T-helper 2 cell (primary cell): ENCODE data around the gene MYO15B.

Source experiments
- DNase-seq, 5 experiments: peaks; one replicate each; pipeline versions ENCODE4 v3.0.0 to v3.0.0-alpha.2; 2012 to 2022

Gene MYO15B

DNA sequence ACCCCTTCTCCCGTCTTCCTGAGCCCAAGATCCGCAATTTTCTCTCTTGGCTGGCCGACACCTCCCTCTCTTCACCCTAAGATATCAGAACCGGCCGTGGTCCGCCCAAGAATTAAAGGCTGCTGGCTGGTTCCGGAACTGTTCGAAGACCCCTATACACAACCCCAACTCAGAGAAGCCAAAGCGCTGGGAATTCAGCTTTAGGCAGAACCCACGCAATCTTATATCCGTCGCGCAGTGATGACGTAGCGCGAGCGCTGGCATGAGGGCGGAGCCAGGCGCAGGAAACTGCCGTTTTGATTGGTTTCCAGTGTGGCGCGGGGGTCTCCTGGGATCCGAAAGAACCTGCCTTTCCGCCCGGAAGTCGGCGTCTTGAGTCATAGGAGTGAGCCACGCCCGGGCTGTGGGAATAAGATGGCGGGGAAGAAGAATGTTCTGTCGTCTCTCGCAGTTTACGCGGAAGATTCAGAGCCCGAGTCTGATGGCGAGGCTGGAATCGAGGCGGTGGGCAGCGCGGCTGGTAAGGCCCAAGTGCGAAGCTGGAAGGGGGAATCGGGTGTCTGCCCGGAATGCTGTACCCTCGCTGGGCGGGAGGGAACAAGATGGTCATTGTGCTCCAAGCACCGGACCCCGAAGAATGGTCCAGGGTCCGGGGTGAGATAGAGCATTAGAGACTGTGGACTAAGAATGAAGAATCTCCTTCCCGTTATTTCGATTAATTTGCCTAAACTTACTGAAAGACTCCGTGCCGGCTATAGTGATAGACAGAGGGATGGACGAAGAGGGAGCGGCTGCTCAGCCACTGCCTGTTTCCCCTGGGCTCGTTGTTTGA is 79.6 kb downstream of the MYO15B start, which contains the start of the genes RECQL5 and SAP30BP:
RECQL5 (minus strand) TSS at position 196 of the 832 bp plus-strand sequence. CDS start 597 bp downstream, outside the sequence.
SAP30BP (plus strand) TSS at position 380 of the 832 bp plus-strand sequence; CDS start at position 415, 35 bp downstream.
- peak; percentile 93 to 98 (median 97) for DNase-seq

DNA sequence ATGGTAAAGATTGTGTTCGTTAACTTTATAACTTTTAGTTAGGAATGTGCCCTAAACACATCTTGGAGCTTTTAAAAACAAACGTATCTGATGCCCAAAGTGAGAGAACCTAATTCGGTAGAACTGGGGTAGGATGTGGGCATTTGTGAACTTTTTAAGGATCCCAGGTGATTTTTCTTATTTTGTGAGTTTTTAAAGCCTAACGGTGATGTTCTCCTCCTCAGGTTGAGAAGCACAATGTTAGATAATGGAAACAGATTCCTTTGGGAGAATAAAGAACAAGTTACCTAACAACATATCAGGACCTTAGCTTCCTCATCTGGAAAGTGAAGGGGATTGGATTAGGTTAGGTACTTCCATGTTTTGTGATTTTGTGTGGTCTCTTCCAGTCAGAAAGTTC is 80.2 kb downstream of the MYO15B start:
- DNase-seq = no peak

DNA sequence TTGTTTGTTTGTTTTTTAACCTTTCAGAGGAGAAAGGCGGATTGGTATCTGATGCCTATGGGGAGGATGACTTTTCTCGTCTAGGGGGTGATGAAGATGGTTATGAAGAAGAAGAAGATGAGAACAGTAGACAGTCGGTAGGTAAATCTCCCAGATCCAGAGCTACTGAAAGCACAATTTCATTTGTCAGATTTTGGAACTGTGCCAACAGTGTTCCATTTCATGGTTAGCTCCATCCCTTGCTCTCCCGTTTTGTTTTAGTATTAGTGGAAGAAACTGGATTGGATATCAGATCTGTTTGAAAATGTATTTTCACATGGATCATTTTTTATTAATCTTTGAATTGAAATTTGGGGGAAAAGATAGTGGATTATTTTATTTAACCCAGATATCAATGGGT is 80.9 kb downstream of the MYO15B start:
- DNase-seq = no peak

DNA sequence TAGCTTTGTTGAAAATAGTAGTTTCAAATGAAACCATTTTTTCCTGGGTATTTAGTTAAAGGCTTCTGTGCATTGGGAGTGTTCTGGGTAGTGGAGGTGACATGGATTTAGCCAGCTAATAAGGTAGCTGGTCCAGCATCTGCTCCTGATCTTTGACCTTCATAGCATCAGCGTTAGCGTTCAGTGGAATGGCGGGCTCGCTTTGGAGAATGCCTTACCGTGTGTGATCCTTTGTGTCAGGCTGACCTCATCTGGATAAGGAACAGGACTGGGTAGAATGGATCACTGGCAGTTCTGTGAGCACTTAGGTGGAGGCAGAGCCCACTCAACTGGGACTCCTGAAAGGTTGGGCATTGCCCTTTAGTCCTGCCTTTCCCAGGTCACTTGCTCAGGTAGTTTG is 83.3 kb downstream of the MYO15B start:
- no peak for DNase-seq

DNA sequence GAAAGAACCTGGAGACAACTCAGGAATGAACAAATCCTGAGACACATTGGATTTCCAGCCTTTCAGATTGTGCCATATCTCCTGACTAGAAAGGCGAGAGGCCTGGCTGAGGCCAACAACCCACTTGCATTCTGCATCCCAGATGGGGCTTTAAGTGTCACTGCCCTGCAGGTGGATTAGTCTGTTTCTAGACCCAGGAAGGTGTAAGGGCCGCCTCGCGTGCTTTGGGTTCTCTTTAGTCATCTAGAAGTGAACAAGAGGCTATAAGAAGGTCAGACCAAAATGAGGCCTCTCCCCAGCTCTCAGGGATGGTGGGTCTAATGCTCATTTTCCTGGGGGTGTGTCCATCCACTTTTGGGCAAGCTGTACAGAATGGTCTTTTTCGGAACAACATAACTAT is 84.4 kb downstream of the MYO15B start:
- no peak for DNase-seq

DNA sequence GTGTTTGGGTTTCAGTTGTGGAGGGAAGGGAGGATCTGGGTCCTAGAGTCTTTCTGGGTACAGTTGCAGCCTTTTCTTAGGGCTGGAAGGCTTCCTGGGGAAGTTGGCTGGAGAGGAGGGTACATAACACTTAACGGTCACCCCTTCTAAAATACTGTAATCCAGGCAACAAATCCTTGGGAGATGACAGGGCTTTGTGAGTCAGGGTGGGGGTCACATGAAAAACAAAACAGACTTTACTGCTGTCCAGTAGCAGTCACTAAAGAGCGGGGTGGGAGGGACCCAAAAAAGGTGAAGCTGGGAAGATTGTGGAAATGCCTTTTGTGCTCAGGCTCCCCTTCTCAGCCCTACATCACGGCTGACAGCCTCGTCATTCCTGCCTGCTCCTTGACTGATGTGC is 85.9 kb downstream of the MYO15B start:
- no peak for DNase-seq
